Colonic mucosa (tissue), 4 donors: ENCODE data around the gene TFF2. TPM values are rescaled to one million over a fixed set of nuclear protein-coding genes. Genes with fewer than 3 reads are reported as not detected.
A peak's percentile ranks its signal among the peaks of the same experiment; 100 is the strongest.

ENCODE experiments used
- DNase-seq: peaks from one replicate; pipeline ENCODE4 v3.0.0-alpha.2; 2020
- H3K27ac ChIP-seq: fragments of 200-600 bp; one replicate; pipeline ENCODE4 v1.8.0; 2021
- H3K27me3 ChIP-seq: fragments of 200-600 bp; one replicate; pipeline ENCODE4 v1.8.0; 2021
- H3K36me3 ChIP-seq: fragments of 200-600 bp; one replicate; pipeline ENCODE4 v1.8.0; 2021
- H3K4me1 ChIP-seq: fragments of 200-600 bp; one replicate; pipeline ENCODE4 v1.8.0; 2021; ENCODE audit warnings: mild to moderate bottlenecking
- H3K4me3 ChIP-seq: fragments of 200-600 bp; one replicate; pipeline ENCODE4 v1.8.0; 2021
- H3K9ac ChIP-seq, 2 donors: one replicate each; pipeline ENCODE4 v1.7.0; 2013; ENCODE audit warnings: control low read depth in 2 of 2, low read depth in 2 of 2, low read length in 2 of 2
- H3K9me3 ChIP-seq: fragments of 200-600 bp; one replicate; pipeline ENCODE4 v1.8.0; 2021
- intact Hi-C: fragments of 100-400 bp; cut with DNase I; formaldehyde crosslinking; loops from one replicate; pipeline ENCODE4 v1.14.1; 2022
- total RNA-seq, 2 donors: library from RNA; stranded (reverse); fragmentation: NEBNext Ultra II Directional in 1 of 2; extraction: Animal tissue kit (Norgen Biotek cat#: 25700) in 1 of 2; gene quantifications; one replicate each; pipeline ENCODE4 v1.2.1, GENCODE V29; 2021
- TF ChIP-seq, protein P1 (sequence below): fragments of 200-600 bp; IDR thresholded peaks from one replicate; pipeline ENCODE4 v1.8.0; 2022; ENCODE audit warnings: antibody characterized with exemption, mild to moderate bottlenecking
- donor health status: healthy.
- donor health status: DM: no; HTN: no; CAD: no.
- donor health status: DM: no; HTN: no; CAD: no.

TFF2 gene
- total RNA-seq, 2 donors from 2014 or later: 2.3 to 2.5 TPM

GRCh38 chr21:42390696-42391095, 39.9 kb upstream of the TFF2 start:
- no peak overlapping the region for H3K27ac ChIP-seq
- no peak overlapping the region for H3K9ac ChIP-seq
- no peaks in the 10 kb centered on the region for H3K4me1 ChIP-seq
- H3K36me3 ChIP-seq: no peaks in the 10 kb centered on the region
- no peak overlapping the region for H3K4me3 ChIP-seq
- TF ChIP-seq, protein P1, sequence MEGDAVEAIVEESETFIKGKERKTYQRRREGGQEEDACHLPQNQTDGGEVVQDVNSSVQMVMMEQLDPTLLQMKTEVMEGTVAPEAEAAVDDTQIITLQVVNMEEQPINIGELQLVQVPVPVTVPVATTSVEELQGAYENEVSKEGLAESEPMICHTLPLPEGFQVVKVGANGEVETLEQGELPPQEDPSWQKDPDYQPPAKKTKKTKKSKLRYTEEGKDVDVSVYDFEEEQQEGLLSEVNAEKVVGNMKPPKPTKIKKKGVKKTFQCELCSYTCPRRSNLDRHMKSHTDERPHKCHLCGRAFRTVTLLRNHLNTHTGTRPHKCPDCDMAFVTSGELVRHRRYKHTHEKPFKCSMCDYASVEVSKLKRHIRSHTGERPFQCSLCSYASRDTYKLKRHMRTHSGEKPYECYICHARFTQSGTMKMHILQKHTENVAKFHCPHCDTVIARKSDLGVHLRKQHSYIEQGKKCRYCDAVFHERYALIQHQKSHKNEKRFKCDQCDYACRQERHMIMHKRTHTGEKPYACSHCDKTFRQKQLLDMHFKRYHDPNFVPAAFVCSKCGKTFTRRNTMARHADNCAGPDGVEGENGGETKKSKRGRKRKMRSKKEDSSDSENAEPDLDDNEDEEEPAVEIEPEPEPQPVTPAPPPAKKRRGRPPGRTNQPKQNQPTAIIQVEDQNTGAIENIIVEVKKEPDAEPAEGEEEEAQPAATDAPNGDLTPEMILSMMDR: no peak
- H3K9me3 ChIP-seq: no peaks in the 10 kb centered on the region
- intact Hi-C loops: no loop called here
- H3K27me3 ChIP-seq: no peaks in the 10 kb centered on the region
- no peak for DNase-seq

- Histone ChIP-seq H3K27me3 (no peaks in the 10 kb centered on the region), H3K9ac (no peak overlapping the region), H3K27ac (no peak overlapping the region), H3K9me3 (no peaks in the 10 kb centered on the region), H3K36me3 (no peaks in the 10 kb centered on the region), H3K4me3 (no peak overlapping the region), H3K4me1 (no peaks in the 10 kb centered on the region)
- TF ChIP-seq, protein P1: no peak
- intact Hi-C loops: no loop called here
- no peak for DNase-seq
Measured at GRCh38 chr21:42390193-42390592, 39.4 kb upstream of the TFF2 start.

- peak overlapping the region in 1 of 2 donors; percentile 22 for H3K9ac ChIP-seq
- no peaks in the 10 kb centered on the region for H3K27me3 ChIP-seq
- H3K9me3 ChIP-seq: no peaks in the 10 kb centered on the region
- H3K4me1 ChIP-seq: no peaks in the 10 kb centered on the region
- DNase-seq: peak; percentile 66
- intact Hi-C loops: no loop called here
- peak overlapping the region; percentile 29 for H3K27ac ChIP-seq
- no peak overlapping the region for H3K4me3 ChIP-seq
- TF ChIP-seq, protein P1: no peak
- no peaks in the 10 kb centered on the region for H3K36me3 ChIP-seq
Measured at GRCh38 chr21:42389449-42389835, 38.6 kb upstream of the TFF2 start.

DNA sequence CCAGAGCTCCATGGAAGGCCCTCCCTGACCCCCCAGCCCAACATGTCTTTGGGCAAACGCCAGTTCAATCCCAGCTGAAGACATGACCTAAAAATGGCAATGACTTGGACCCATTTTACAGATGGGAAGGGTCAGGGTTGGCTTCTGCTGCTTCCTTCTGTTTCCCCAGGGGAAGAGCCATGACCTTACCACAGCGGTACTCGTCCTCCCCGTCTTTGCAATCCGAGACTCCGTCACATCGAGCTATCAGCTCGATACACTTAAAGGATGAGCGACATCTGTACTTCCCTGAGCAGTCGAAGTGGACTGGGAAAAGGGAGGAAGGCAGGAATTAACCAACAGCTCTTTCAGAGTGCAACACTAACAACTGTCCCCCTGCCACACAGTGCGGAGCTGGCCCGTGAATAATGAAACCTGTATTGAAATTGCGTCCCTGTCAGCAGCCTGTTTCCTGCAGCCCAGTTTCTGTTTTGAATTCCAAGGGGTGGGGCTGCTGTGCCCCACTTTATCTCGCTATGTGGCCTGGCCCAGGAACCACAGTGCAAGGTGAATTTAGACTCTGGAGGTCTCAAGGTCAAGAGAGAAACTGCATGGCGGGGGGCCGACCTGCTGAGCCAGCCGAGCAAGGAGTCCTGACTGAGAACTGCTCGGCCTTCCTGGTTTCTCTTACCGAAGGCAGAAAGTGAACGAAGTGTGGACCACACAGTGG, 38.1 kb upstream of the TFF2 start:
- no peaks in the 10 kb centered on the region for H3K4me1 ChIP-seq
- no peaks in the 10 kb centered on the region for H3K36me3 ChIP-seq
- H3K4me3 ChIP-seq: no peak overlapping the region
- no peak for DNase-seq
- H3K27ac ChIP-seq: peak overlapping the region; percentile 29
- TF ChIP-seq, protein P1: no peak
- no peaks in the 10 kb centered on the region for H3K9me3 ChIP-seq
- no peaks in the 10 kb centered on the region for H3K27me3 ChIP-seq
- peak overlapping the region in 1 of 2 donors; percentile 22 for H3K9ac ChIP-seq
- intact Hi-C loops: no loop called here

- H3K4me1 ChIP-seq: no peaks in the 10 kb centered on the region
- no peaks in the 10 kb centered on the region for H3K9me3 ChIP-seq
- no peak overlapping the region for H3K4me3 ChIP-seq
- no peak overlapping the region for H3K9ac ChIP-seq
- H3K36me3 ChIP-seq: no peaks in the 10 kb centered on the region
- TF ChIP-seq, protein P1: no peak
- H3K27me3 ChIP-seq: no peaks in the 10 kb centered on the region
- no peak for DNase-seq
- H3K27ac ChIP-seq: no peak overlapping the region
- intact Hi-C loops: no loop called here
Measured at GRCh38 chr21:42387843-42388340, 37.1 kb upstream of the TFF2 start.
